K562 (cell line): ENCODE results near the gene PGD. TPM values are rescaled to one million over a fixed set of nuclear protein-coding genes. Genes with fewer than 3 reads are reported as not detected.
A peak's percentile ranks its signal among the peaks of the same experiment; 100 is the strongest.

Experiments used
- CHD1 ChIP-seq: fragments of 200-600 bp; sonication (generic); IDR thresholded peaks from one replicate; pipeline ENCODE4 v1.6.1; 2012; ENCODE audit warnings: mild to moderate bottlenecking, moderate library complexity, low read length, inconsistent platforms
- CTCF ChIP-seq, 3 experiments: IDR thresholded peaks in 2 of 3; conservative IDR thresholded peaks in 1 of 3; 2 replicates each; pipeline ENCODE4 v1.5.1; 2011 to 2012; ENCODE audit warnings: low read length in 3 of 3, mild to moderate bottlenecking in 3 of 3, control low read depth in 2 of 3, improper control_type of control experiment in 1 of 3, inconsistent platforms in 1 of 3, low read depth in 1 of 3, mixed read lengths in 1 of 3, moderate library complexity in 1 of 3; ENCODE audit not compliant: insufficient read depth in 2 of 3
- DMBX1 ChIP-seq: fragments of 250-450 bp; sonication (Bioruptor Pico); IDR thresholded peaks from 2 replicates; pipeline ENCODE4 v1.8.0; 2022; ENCODE audit warnings: inconsistent platforms, mild to moderate bottlenecking, moderate library complexity, borderline replicate concordance
- FOXA1 ChIP-seq: fragments of 450-650 bp; IDR thresholded peaks from 2 replicates; pipeline ENCODE4 v1.6.1; 2016; ENCODE audit warnings: mild to moderate bottlenecking, borderline replicate concordance
- GTF2E2 ChIP-seq: fragments of 200-800 bp; sonication (Bioruptor generic); IDR thresholded peaks from 2 replicates; pipeline ENCODE4 v1.6.1; 2016; ENCODE audit warnings: missing genetic modification characterization, missing compliant biosample characterization
- JUNB ChIP-seq: fragments of 450-650 bp; formaldehyde crosslinking; conservative IDR thresholded peaks from 2 replicates; pipeline ENCODE4 v1.4.0; 2020; ENCODE audit warnings: mild to moderate bottlenecking
- KLF16 ChIP-seq: IDR thresholded peaks from 2 replicates; pipeline ENCODE4 v1.6.1; 2016; ENCODE audit warnings: antibody characterized with exemption
- NBN ChIP-seq: fragments of 450-650 bp; IDR thresholded peaks from 2 replicates; pipeline ENCODE4 v1.6.1; 2016; ENCODE audit warnings: low read depth, mild to moderate bottlenecking
- NFXL1 ChIP-seq: fragments of 450-650 bp; formaldehyde crosslinking; IDR thresholded peaks from 2 replicates; pipeline ENCODE4 v1.4.0; 2021; ENCODE audit warnings: mild to moderate bottlenecking
- POLR2B ChIP-seq: fragments of 450-650 bp; IDR thresholded peaks from 2 replicates; pipeline ENCODE4 v1.6.1; 2018; ENCODE audit warnings: low read depth; ENCODE audit not compliant: partially characterized antibody
- RCOR1 ChIP-seq, 2 experiments: IDR thresholded peaks; 2 replicates each; pipeline ENCODE4 v1.6.1; 2012; ENCODE audit warnings: low read depth in 2 of 2, low read length in 2 of 2, borderline replicate concordance in 1 of 2, improper control_type of control experiment in 1 of 2
- TARDBP ChIP-seq: fragments of 450-650 bp; IDR thresholded peaks from 2 replicates; pipeline ENCODE4 v1.6.1; 2016
- TSHZ1 ChIP-seq: fragments of 250-450 bp; sonication (Bioruptor Pico); IDR thresholded peaks from 2 replicates; pipeline ENCODE4 v1.4.0; 2020; ENCODE audit warnings: mild to moderate bottlenecking, moderate library complexity
- ZNF696 ChIP-seq: fragments of 250-450 bp; sonication (Bioruptor Pico); conservative IDR thresholded peaks from 2 replicates; pipeline ENCODE4 v1.4.0; 2020; ENCODE audit warnings: mild to moderate bottlenecking, moderate library complexity
- ZNF76 ChIP-seq: fragments of 250-450 bp; sonication (Bioruptor Pico); IDR thresholded peaks from 2 replicates; pipeline ENCODE4 v1.4.0; 2020; ENCODE audit warnings: mild to moderate bottlenecking, moderate library complexity, borderline replicate concordance
- ZNF764 ChIP-seq: fragments of 250-450 bp; sonication (Bioruptor Pico); IDR thresholded peaks from 2 replicates; pipeline ENCODE4 v1.4.0; 2020; ENCODE audit warnings: low read depth, mild to moderate bottlenecking, moderate library complexity
- polyA plus RNA-seq, 8 experiments: library from polyadenylated mRNA; depleted of rRNA in 4 of 8; stranded (reverse) in 5 of 8; unstranded in 3 of 8; fragments of >200 nt; fragmentation: Nextera tagmentation in 2 of 8; fragmentation: Illumina TruSeq in 1 of 8; extraction: Ambion mirVana in 2 of 8; extraction: Trizol in 1 of 8; gene quantifications; 2 replicates each; pipeline versions ENCODE4 v1.2.1 to v1.2.3, GENCODE V29; 2011 to 2014; ENCODE audit warnings: inconsistent platforms in 1 of 8, missing spikeins in 1 of 8
- total RNA-seq, 7 experiments: library from RNA; depleted of rRNA in 6 of 7; stranded (reverse); fragments of >200 nt in 6 of 7; fragmentation: Illumina TruSeq in 2 of 7; extraction: Trizol in 2 of 7; gene quantifications; 2 replicates each; pipeline versions ENCODE4 v1.2.1 to v1.2.3, GENCODE V29; 2011 to 2021; ENCODE audit warnings: low replicate concordance in 1 of 7
- TF ChIP-seq, protein P1 (sequence below): fragments of 250-450 bp; sonication (Bioruptor Pico); IDR thresholded peaks from 2 replicates; pipeline ENCODE4 v1.5.0; 2021; ENCODE audit warnings: mild to moderate bottlenecking, moderate library complexity
- TF ChIP-seq, protein P2 (sequence below): fragments of 450-650 bp; IDR thresholded peaks from 2 replicates; pipeline ENCODE4 v1.6.1; 2016; ENCODE audit warnings: missing biosample characterization, missing genetic modification characterization
- TF ChIP-seq, protein P3 (sequence below): fragments of 450-650 bp; formaldehyde crosslinking; IDR thresholded peaks from 2 replicates; pipeline ENCODE4 v1.4.0; 2022; ENCODE audit warnings: mild to moderate bottlenecking, moderate library complexity

Gene PGD
- total and polyA plus RNA-seq, 9 of the 15 experiments (the other 6 are each of a cell fraction or from before 2014, with no cell fraction given): 177 to 542 (median 270) TPM

DNA sequence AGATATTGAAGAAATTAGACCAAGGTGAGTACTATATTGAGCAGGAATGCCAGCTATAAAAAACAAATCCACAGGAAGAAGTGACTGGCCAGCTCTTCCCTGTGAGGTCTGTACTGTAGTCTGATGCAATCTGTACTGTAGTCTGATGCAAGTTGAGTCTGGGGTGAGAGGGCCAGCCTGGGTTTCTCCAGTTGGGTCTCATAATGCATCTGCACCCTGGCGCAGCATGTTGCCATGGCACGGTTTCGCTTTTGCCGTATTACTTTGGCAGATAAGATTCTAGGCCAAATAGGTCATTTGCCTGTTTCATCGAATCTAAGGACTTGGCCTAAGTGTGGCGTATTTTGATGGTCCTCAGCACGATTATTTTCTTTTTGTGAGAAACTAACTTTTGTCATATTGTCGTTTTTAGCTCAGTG, 24.4 kb upstream of the PGD start (continued):
- TF ChIP-seq CTCF (IDR thresholded peaks at IDR 0.05 in 2 of 3, conservative IDR thresholded peaks at IDR 0.05 in 1 of 3; ENCODE audit: insufficient read depth in 2 of 3, low read depth in 1 of 3, low read length in 3 of 3) (no peak), ZNF764 (no peak), NBN (no peak), ZNF696 (CRISPR knock-in tag) (no peak), ZNF76 (CRISPR knock-in tag) (0 out of 2 replicates have a peak, but pooled peaks have one; percentile 40), DMBX1 (CRISPR knock-in tag) (peak; percentile 89; the same call in 1 of the 2 replicates), GTF2E2 (tag) (no peak), TARDBP (no peak), POLR2B (no peak), TSHZ1 (peak; percentile 67), JUNB (CRISPR knock-in tag) (no peak), CHD1 (no peak), RCOR1 (IDR thresholded peaks at IDR 0.05; ENCODE audit: borderline replicate concordance in 1 of 2, low read depth in 2 of 2, low read length in 2 of 2) (no peak), NFXL1 (CRISPR knock-in tag) (0 out of 2 replicates have a peak, but pooled peaks have one; percentile 14), KLF16 (no peak), FOXA1 (no peak)
- TF ChIP-seq, protein P1, sequence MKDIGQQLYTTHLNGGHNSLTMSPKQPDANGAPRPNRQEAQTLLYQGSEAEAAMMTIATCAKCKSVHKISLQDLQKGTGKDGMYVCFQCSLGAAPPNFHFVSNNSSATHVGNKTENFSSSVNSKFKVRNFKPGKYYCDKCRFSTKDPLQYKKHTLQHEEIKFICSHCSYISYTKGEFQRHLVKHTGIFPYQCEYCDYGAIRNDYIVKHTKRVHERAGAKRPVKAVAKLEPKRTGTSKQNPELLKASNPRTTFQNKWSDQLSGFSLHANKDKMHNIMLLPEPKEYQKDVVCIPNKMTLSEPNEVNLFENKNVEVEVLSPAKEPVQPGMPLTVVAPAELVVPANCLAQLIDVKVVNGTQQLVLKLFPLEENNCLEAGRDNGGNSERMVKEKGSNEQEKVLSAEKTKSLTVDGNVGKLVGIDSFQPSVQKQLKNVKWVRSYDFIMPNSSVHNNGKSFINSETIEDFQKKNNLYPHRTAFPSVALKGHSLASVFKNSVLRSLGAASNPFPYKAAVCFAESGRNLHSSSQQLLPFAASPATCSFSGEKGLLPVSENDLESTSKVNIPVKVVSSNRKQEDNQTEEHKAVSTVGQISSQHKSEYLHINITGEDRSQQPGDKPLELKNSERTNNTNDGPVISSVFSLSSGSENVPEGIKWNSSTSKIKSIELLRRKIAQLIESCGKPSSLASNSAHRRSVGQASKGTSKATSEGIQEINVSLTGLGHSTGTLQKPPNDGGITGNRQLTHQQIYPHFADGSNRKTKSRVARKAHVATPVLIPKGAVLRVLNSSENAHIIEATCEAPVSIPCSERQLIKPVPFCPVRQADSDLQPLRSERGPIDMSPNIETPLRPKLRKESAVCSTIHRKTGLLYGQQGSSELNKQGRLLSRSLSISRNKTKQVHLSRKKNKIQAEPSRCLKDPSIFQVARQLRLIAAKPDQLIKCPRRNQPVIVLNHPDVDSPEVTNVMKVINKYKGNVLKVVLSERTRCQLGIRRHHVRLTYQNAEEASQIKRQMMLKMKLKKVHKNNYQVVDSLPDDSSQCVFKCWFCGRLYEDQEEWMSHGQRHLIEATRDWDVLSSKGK (CRISPR knock-in tag): no peak
- TF ChIP-seq, protein P2, sequence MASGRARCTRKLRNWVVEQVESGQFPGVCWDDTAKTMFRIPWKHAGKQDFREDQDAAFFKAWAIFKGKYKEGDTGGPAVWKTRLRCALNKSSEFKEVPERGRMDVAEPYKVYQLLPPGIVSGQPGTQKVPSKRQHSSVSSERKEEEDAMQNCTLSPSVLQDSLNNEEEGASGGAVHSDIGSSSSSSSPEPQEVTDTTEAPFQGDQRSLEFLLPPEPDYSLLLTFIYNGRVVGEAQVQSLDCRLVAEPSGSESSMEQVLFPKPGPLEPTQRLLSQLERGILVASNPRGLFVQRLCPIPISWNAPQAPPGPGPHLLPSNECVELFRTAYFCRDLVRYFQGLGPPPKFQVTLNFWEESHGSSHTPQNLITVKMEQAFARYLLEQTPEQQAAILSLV (tag): no peak
- TF ChIP-seq, protein P3, sequence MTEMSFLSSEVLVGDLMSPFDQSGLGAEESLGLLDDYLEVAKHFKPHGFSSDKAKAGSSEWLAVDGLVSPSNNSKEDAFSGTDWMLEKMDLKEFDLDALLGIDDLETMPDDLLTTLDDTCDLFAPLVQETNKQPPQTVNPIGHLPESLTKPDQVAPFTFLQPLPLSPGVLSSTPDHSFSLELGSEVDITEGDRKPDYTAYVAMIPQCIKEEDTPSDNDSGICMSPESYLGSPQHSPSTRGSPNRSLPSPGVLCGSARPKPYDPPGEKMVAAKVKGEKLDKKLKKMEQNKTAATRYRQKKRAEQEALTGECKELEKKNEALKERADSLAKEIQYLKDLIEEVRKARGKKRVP (CRISPR knock-in tag): peak; percentile 76
